HG02610 (cell line): ENCODE measurements around the gene PLEKHG5.
"Not testable (repeated sequence)": the region's sequence is repeated elsewhere in the genome, so short reads cannot be mapped to it uniquely, and the experiment has no call there.

Experiments used
- ATAC-seq: cut with Tn5 transposase; IDR thresholded peaks from one replicate; pipeline ENCODE4 v1.9.1; 2021; ENCODE audit warnings: mild to moderate bottlenecking, moderate library complexity; ENCODE audit not compliant: unreplicated experiment

Gene PLEKHG5

DNA sequence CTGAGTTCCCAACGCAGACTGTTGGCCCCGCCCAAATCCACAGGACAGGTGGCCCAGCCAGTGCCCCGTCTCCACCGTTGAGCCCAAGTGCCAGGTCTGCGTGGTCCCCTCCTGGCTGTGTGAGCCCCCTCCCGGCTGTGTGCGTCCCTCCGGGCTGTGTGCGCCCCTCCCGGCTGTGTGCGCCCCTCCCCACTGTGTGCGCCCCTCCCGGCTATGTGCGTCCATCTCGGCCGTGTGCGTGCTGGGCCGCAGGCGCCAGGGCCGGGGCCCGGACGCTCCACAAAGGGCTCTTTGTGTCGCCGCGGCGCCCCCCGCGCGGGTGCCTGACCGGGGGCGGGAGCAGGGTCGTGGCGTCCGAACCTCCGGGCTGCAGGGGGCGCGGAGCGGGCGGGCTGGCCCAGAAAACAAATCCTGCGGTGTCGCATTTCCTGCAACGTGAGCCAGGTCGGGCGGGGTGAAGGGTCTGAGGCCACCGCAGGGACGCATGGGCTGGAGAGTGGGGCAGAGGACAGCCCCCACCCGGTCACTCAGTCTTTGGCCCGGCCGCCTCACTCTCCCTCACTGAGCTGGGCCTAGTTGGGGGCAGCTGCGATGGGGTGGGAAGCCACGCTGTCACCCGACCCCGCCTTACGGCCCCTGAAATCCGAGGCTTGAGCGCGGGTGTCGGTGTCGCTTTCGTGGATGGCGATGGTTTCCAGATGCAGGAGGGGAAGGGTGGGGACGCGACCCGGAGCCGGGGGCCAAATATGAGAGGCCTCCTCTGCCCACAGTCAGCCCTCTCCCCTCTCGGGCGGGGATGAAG is 44.2 kb downstream of the PLEKHG5 start:
- no peak for ATAC-seq

DNA sequence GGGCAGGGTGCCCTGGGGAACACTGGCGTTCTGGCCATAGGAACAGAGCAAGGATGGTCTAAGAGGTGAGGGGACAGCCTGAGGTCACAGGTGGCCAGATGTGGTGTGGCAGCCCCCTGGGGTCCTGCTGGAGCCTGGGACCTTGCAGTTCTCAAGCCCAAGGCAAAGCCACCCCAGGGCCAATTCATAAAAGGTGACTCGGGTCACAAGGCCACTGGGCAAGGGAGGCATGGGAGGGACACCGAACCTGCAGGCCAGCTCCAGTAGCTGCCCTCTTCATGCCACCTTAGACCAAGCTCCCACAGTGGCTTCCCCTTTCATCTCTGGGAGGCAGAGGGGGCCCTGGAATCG is 44.8 kb downstream of the PLEKHG5 start:
- ATAC-seq: no peak

- ATAC-seq: not testable (repeated sequence)
Observed at GRCh38 chr1:6445929-6446328, 45.5 kb downstream of the PLEKHG5 start.

GRCh38 chr1:6445062-6445763 is 46.3 kb downstream of the PLEKHG5 start:
- ATAC-seq: no peak

DNA sequence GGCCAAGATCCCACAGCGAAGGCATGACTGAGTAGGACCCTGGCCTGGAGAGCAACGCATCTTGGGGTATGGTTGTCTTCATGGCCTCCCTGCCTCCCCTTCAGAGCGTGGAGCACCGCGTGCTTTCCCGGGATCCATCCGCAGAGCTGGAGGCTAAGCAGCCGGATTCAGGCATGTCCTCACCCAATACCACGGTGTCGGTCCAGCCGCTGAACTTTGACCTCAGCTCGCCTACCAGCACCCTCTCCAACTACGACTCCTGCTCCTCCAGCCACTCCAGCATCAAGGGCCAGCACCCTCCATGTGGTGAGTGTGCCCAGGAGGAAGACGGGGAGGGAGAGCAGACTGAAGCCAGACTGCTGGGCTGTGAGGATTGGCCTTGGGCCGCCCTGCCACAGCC is 47.1 kb downstream of the PLEKHG5 start:
- ATAC-seq: no peak

- no peak for ATAC-seq
Observed at GRCh38 chr1:6443339-6444115, 47.9 kb downstream of the PLEKHG5 start.

DNA sequence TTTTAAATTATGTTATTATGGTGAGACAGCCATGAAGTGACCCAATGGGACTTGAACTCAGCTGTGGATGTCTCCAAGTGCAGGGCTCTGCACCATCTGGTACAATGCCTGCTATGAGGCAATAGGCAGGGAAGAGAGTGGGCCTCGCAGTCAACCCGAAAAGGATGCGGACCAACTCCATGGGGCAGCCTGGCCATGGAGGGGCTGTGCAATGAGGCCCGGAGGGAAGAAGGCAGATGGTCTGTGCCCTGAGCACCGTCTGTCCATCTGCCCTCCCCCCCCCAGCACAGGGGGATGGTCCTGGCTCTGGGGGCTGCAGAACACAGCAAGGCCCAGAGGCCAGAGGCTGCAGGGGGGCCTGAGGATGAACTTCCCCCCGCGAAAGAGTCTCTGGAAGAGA is 49.9 kb downstream of the PLEKHG5 start:
- ATAC-seq: no peak

DNA sequence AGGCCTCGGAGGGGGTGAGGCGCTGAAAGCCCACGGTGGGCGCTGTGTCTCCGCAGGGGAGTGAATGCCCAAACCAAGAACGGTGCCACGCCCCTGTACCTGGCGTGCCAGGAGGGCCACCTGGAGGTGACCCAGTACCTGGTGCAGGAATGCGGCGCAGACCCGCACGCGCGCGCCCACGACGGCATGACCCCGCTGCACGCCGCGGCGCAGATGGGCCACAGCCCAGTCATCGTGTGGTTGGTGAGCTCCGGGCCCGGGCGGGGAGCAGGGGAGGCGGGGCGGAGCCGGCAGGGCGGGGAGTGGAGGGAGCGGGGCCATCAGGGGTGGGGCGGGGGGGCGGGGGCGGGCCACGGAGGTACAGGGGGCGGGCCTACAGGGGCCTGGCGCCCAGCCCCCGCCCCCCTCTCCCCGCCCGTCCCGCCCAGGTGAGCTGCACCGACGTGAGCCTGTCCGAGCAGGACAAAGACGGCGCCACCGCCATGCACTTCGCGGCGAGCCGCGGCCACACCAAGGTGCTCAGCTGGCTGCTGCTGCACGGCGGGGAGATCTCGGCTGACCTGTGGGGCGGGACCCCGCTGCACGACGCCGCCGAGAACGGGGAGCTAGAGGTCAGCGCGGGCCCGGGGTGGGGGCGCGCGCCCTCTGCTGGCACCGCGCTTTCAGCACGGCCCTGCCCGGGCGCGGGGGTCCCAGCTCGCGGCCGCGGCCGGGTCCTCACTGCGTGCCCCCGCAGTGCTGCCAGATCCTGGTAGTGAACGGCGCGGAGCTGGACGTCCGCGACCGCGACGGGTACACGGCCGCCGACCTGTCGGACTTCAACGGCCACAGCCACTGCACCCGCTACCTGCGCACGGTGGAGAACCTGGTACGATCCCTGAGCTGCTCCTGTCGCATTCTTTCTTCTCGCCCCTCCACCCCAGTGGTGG is 51.0 kb downstream of the PLEKHG5 start:
- ATAC-seq: no peak

DNA sequence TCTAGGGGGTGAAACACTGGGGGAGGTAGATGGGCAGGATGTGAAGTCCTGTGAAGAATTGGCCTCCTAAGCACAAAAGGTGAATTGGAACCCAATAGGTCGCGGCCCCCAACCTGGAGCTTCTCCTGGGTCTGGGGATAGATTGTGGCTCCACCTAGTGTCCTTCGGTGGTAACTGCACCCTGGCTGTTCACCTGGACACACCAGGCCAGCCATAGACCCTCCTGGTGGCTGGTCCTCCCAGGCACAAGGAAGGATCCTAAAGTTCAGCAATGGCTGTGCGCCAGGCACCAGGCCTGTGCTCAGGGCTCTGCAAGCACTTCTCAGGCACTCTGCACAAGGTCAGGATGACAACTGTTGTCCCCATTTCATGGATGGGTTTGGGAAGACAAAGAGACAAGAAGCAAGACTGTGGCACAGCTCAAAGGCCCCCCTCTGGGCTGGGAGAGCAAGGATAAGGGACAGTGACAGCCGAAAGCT is 53.4 kb downstream of the PLEKHG5 start:
- ATAC-seq: no peak

DNA sequence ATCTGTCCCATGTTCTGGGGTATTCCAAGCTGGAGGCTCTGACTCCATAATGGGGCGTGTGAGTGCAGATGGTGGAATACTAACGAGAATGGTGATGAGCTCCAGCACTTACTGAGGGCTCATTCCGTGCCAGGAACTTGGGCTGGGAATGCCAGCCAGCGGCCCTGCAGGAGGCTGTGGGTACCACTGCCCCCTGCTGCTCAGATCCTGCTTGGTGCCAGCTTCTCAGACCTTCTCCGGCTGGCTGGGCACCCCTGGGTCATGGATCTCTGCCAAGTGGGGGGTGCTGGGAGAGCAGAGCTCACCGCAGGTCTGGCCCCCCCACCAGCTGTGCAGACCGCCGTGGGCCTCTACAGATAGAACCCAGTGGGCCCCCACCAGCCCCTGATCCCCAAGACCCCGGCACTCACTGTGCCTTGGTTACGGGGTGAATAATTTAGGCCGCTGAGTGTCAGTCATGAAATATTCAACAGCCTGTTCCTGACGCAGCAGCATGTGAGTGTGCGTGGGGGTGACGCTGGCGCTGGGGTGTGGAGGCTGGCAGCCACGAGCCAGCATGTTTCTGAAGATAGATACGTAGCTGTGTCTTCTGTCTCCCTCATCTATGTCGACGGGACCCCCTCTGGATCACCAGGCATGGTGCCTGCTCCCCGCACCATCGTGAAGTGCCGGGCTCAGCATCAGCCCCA is 54.3 kb downstream of the PLEKHG5 start:
- not testable (repeated sequence) for ATAC-seq

GRCh38 chr1:6436277-6436676 is 55.2 kb downstream of the PLEKHG5 start:
- ATAC-seq: not testable (repeated sequence)

GRCh38 chr1:6435547-6435946 is 55.9 kb downstream of the PLEKHG5 start:
- ATAC-seq: no peak

DNA sequence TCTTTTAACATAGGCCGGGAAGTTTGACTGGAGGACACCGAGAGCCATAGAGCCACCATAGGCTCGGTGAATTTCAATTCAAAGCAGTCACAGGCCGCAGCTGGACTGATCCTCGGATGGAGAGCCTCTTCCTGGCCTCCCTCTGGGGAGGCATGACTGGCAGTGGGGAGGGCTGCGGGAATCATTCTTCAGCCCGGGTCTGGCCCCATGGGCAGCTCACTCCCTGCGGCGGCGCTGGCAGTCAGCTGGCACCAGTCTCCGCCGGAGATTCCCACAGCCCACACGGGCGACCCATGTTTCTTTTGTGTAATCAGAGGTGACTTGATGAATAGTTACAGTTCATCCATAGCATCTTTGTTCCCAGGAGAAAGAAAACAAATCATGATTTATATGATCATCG is 56.3 kb downstream of the PLEKHG5 start:
- no peak for ATAC-seq

DNA sequence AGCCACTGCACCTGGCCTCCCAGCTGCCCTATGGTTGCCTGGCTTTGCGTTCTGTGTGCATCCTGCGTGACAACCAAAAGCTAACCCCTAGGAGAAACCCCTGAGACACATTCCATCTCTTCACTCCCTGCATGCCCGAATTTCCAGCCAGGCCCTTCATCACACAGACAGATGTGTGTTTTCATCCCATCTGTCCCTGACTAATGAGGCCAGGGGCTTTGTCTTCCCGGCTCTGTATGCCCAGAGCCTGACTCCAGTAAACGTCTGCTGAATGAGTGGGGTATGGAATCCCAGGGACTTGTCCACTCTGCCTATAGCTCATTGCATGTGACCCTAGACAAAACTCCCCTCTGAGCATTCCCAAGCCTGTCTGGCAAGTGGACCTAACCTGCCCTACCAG is 57.3 kb downstream of the PLEKHG5 start:
- no peak for ATAC-seq

DNA sequence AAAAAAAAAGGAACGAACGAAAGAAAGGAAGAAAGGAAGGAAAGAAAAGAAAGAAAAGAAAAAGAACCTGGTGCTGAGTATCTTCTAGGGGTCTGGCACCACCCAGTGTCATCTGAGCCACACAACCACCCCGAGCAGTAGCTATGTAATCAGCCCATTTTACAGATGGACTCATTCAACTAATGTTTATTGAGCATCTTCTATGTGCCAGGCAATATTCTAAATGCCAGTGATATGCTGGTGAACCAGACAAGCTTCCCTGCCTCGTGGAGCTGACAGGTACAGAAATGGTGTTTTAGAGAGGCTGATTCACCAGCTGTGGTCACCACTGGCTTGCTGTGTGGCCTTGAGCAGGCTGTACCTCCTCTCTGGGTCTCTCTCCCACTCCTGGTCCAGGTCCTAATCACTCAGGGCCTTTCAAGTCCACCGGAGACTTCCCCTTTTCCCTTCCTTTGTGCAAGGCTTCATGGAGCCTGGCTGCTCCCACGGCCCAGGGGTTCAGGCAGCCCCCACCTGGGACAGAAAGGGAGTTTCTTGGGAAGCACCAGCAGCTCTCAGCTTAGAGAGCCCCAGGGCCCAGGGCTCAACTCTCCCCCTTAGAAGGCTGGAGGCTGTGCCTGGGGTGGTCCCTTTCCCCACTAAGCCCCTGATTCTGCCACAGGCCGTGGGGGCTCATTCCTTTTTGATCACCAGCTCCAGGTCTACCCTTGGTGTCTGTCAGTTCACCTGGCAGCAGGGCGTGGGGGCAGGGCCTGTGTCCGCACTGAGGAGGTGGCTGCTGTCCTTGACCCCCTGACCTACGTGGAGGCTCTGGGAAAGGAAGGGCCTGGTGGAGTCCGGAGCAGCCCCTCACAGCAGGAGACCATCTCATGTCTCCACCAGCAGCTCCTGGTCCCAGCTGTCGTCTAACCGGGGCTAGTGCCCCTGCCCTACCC is 59.6 kb downstream of the PLEKHG5 start:
- not testable (repeated sequence) for ATAC-seq

- not testable (repeated sequence) for ATAC-seq
Observed at GRCh38 chr1:6429660-6430411, 61.6 kb downstream of the PLEKHG5 start.

DNA sequence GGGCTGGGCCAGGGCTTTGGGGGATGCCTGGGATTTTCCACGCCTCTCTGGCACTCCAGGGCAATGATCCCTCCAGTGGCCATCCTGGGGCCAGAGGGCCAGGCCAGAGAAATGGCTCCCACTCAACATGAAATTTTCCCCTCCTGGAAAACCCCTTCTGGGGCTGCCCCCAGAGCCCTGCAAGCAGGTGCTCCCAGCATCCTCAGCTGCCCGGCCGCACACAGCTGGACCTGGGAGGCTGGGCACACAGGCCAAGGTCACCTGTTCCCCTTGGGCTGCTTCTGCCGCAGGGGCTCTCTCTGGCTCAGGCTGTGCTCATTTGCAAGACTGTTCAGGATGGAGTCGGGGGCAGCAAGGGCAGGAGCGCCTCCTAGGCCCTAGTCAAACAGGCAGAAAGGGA is 63.0 kb downstream of the PLEKHG5 start:
- ATAC-seq: not testable (repeated sequence)
